Measurements from ENCODE around the gene LCLAT1. TPM values are rescaled to one million over a fixed set of nuclear protein-coding genes. Genes with fewer than 3 reads are reported as not detected.

Gene LCLAT1
- total RNA-seq, 2 donors from 2014 or later: 14.8 to 43.9 TPM

DNA sequence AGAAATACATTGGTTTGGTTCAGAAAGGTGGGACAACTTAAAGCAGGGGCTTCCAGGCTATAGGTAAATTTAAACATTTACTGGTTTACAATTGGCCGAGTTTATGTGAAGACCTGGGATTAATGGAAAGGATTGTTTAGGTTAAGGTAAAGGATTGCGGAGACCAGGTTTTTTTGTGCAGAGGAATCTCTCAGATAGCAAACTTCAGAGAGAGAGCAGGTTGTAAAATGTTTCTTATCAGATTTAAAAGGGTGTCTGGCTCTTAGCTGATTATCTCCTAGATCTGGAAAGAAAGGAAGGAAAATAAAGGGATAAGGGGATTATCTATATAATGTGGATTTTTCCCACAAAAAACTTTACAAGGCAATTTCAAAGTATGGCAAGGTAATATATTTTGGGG lies 101.3 kb downstream of the LCLAT1 start:
- Histone ChIP-seq H3K36me3 (no peaks in the 10 kb centered on the region), H3K9me3 (peaks cover 4% of the 10 kb centered on the region), H3K4me1 (ENCODE audit: control insufficient read depth in 1 of 2, low read depth in 2 of 2) (peaks cover 0 to 17% of the 10 kb centered on the region in 2 donors), H3K27me3 (replicated peaks; ENCODE audit: insufficient read depth) (no peaks in the 10 kb centered on the region), H3K4me3 (no peak overlapping the region), H3K27ac (no peak overlapping the region)
- ATAC-seq (ENCODE audit: insufficient number of reproducible peaks, low FRiP score, low read depth): no peak
- DNase-seq (ENCODE audit: low spot score): no peak
- TF ChIP-seq, protein P1, sequence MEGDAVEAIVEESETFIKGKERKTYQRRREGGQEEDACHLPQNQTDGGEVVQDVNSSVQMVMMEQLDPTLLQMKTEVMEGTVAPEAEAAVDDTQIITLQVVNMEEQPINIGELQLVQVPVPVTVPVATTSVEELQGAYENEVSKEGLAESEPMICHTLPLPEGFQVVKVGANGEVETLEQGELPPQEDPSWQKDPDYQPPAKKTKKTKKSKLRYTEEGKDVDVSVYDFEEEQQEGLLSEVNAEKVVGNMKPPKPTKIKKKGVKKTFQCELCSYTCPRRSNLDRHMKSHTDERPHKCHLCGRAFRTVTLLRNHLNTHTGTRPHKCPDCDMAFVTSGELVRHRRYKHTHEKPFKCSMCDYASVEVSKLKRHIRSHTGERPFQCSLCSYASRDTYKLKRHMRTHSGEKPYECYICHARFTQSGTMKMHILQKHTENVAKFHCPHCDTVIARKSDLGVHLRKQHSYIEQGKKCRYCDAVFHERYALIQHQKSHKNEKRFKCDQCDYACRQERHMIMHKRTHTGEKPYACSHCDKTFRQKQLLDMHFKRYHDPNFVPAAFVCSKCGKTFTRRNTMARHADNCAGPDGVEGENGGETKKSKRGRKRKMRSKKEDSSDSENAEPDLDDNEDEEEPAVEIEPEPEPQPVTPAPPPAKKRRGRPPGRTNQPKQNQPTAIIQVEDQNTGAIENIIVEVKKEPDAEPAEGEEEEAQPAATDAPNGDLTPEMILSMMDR (IDR thresholded peaks at IDR 0.05): no peak

DNA sequence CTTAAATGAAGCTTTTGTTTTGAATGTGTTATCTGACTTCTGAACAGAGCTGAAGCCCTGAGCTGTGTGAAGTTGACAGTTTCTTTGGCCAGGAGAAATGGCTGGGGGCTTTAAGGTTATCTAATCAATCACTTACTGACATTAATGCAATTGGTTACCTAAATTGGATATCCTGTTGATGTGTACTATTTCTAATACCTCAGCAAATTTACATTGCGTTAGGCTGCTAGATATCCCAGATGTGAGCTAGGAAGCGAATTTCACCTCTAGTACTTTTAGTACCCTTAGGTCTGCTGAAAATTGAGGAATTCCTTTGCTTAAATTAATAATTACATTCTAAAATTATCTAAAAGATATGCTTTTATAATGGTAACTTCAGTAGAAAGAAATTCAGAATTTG lies 102.0 kb downstream of the LCLAT1 start:
- H3K4me3 ChIP-seq: no peak overlapping the region
- H3K27ac ChIP-seq: no peak overlapping the region
- no peaks in the 10 kb centered on the region for H3K27me3 ChIP-seq (replicated peaks; ENCODE audit: insufficient read depth)
- H3K4me1 ChIP-seq (ENCODE audit: control insufficient read depth in 1 of 2, low read depth in 2 of 2): peaks cover 0 to 17% of the 10 kb centered on the region in 2 donors
- no peaks in the 10 kb centered on the region for H3K36me3 ChIP-seq
- TF ChIP-seq, protein P1 (IDR thresholded peaks at IDR 0.05): no peak
- no peak for DNase-seq (ENCODE audit: low spot score)
- no peak for ATAC-seq (ENCODE audit: insufficient number of reproducible peaks, low FRiP score, low read depth)
- peaks cover 4% of the 10 kb centered on the region for H3K9me3 ChIP-seq

DNA sequence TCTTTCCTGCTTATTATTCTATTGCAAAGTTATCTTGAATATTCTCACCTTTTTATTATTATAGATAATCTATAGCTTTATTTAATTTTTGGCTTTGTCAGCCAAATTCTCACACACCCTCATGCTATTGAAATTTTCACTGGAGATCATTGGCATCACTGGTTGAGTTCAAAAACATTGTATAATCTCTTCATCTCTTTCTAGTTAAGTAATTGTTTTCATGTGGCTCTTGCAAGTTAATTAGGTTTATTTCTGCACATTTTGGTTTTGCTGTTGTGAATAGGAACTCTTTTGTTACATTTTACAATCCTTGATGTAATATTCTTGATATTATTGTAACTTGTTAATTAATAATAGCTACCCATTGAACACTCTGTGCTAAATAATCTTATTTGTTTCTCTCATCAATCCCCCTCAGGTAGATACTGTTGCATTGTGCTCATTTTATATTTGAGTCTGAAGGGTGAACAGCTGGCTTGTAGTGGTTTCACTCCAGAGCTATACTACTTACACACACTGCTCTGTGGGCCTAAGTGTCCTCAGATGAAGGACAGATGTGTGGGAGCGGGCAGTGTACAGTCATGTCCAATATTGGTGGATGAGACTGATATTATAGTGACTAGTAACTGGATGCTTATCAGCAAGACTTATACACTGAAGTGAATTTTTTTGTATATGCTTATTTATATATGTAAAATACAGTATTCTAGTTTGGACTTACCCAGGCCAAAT lies 112.7 kb downstream of the LCLAT1 start:
- Histone ChIP-seq H3K27ac (no peak overlapping the region), H3K4me3 (no peak overlapping the region), H3K27me3 (replicated peaks; ENCODE audit: insufficient read depth) (no peaks in the 10 kb centered on the region), H3K9me3 (no peaks in the 10 kb centered on the region), H3K4me1 (ENCODE audit: control insufficient read depth in 1 of 2, low read depth in 2 of 2) (no peaks in the 10 kb centered on the region), H3K36me3 (peaks cover 4% of the 10 kb centered on the region)
- TF ChIP-seq, protein P1 (IDR thresholded peaks at IDR 0.05): no peak
- no peak for ATAC-seq (ENCODE audit: insufficient number of reproducible peaks, low FRiP score, low read depth)
- DNase-seq (ENCODE audit: low spot score): no peak

DNA sequence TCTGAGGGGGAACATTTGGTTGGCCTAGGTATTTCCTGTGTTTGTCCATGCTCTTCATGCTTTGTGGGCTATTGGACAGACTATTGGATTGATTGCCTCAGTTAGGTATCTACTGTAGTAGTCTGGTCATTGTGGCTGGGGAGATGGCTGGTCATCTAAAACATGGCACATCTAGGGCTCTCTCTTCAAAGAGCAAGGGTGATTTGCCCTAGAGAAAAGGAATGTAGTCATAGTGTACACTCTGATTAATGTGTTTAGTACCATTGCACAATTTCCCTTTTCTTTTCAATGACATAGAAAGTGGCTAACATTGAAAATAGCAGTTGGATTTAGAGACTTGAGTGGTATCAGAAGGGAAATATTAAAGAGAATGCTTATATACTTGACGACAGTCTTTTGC lies 114.3 kb downstream of the LCLAT1 start:
- DNase-seq (ENCODE audit: low spot score): no peak
- peaks cover 8 to 10% of the 10 kb centered on the region in 2 donors for H3K4me1 ChIP-seq (ENCODE audit: control insufficient read depth in 1 of 2, low read depth in 2 of 2)
- no peak for ATAC-seq (ENCODE audit: insufficient number of reproducible peaks, low FRiP score, low read depth)
- TF ChIP-seq, protein P1 (IDR thresholded peaks at IDR 0.05): no peak
- H3K9me3 ChIP-seq: no peaks in the 10 kb centered on the region
- H3K27ac ChIP-seq: no peak overlapping the region
- H3K4me3 ChIP-seq: no peak overlapping the region
- no peaks in the 10 kb centered on the region for H3K27me3 ChIP-seq (replicated peaks; ENCODE audit: insufficient read depth)
- peaks cover 4% of the 10 kb centered on the region for H3K36me3 ChIP-seq

DNA sequence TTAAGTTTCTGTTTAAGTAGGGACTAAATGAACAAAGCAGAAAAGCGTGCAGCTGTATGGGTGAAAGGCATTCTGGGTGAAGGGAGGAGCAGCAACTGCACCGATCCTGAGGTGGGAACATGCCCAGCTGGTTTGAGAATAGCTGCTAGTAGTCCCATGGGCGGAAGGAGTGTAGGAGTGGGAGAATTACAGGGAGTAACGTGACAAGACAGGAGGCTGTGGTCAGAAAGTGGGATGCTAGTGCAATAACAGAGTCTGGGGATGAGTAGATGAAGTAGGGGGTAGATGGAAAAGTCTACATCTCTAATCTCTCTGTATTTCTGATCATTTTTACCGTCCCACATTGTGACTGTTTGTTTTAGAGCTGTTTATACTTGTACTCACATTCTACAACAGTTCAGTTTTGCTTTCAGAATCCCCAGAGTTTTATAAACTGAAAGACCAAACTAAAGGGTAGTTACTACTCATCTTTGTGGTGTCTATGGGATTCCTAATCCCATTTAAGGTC lies 118.9 kb downstream of the LCLAT1 start:
- Histone ChIP-seq H3K27ac (peak overlapping the region; percentile 68 to 89), H3K36me3 (peaks cover 4% of the 10 kb centered on the region), H3K27me3 (replicated peaks; ENCODE audit: insufficient read depth) (no peaks in the 10 kb centered on the region), H3K4me1 (ENCODE audit: control insufficient read depth in 1 of 2, low read depth in 2 of 2) (peaks cover 15 to 22% of the 10 kb centered on the region in 2 donors), H3K4me3 (peak overlapping the region; percentile 8), H3K9me3 (no peaks in the 10 kb centered on the region)
- ATAC-seq (ENCODE audit: insufficient number of reproducible peaks, low FRiP score, low read depth) (no peak), DNase-seq (ENCODE audit: low spot score) (no peak)
- TF ChIP-seq, protein P1 (IDR thresholded peaks at IDR 0.05): no peak
